ENCODE results near the gene OR6A2. TPM values are rescaled to one million over a fixed set of nuclear protein-coding genes. Genes with fewer than 3 reads are reported as not detected.
A peak's percentile ranks its signal among the peaks of the same experiment; 100 is the strongest.

OR6A2 gene
- total RNA-seq, 2 donors from 2014 or later = 0.35 TPM; not detected in 1

DNA sequence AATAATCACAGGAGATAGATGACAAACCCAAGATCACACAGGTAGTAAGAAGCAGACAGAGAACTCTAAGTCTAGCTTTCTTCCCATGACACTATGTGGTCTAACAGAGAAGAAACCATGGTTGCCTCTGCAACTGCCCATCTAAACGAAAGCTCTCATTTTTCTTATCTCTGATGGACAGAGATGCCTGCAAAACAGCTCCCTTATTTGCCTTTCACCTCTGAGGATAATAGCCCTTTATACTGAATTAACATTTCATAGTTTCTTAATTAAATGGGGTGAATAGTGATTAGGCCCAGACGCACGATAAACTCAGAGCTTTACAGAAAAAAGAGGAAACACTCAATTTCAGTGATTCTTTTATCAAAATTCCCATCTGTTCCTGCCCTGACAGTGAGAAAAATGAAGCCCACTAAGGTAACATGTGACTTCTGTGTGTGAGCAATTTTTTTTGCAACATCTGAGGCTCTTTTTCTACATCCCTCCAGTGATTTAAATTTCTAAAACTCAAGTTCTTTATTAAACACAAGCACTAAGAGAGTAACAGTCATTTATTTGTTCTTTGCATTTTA lies 52.3 kb downstream of the OR6A2 start:
- H3K27ac ChIP-seq = no peak overlapping the region
- TF ChIP-seq, protein P1, sequence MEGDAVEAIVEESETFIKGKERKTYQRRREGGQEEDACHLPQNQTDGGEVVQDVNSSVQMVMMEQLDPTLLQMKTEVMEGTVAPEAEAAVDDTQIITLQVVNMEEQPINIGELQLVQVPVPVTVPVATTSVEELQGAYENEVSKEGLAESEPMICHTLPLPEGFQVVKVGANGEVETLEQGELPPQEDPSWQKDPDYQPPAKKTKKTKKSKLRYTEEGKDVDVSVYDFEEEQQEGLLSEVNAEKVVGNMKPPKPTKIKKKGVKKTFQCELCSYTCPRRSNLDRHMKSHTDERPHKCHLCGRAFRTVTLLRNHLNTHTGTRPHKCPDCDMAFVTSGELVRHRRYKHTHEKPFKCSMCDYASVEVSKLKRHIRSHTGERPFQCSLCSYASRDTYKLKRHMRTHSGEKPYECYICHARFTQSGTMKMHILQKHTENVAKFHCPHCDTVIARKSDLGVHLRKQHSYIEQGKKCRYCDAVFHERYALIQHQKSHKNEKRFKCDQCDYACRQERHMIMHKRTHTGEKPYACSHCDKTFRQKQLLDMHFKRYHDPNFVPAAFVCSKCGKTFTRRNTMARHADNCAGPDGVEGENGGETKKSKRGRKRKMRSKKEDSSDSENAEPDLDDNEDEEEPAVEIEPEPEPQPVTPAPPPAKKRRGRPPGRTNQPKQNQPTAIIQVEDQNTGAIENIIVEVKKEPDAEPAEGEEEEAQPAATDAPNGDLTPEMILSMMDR (IDR thresholded peaks at IDR 0.05) = no peak
- ATAC-seq (ENCODE audit: insufficient number of reproducible peaks, low FRiP score, low read depth) (no peak), DNase-seq (ENCODE audit: low spot score) (no peak)
- no peaks in the 10 kb centered on the region for H3K4me1 ChIP-seq (ENCODE audit: control insufficient read depth in 1 of 2, low read depth in 2 of 2)
- H3K36me3 ChIP-seq = no peaks in the 10 kb centered on the region
- H3K27me3 ChIP-seq (replicated peaks; ENCODE audit: insufficient read depth) = no peaks in the 10 kb centered on the region
- no peaks in the 10 kb centered on the region for H3K9me3 ChIP-seq
- H3K4me3 ChIP-seq = no peak overlapping the region

DNA sequence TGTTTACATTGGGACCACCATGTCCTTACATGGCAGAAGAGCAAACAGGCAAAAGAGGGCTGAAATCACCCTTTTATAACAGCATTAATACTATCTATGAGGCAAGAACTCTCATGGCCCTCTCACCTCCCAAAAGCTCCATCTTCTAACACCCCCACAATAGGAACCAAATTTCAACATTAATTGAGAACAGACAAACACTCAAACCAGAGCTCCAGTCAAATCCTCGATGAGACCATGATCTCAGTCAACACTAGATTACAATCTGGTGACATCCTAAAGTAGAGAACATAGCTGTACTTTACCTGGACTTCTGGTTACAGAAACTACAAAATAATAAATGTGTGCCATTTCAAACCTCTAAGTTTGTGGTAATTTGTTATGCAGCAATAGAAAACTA lies 52.9 kb downstream of the OR6A2 start:
- TF ChIP-seq, protein P1 (IDR thresholded peaks at IDR 0.05) = no peak
- Histone ChIP-seq H3K9me3 (no peaks in the 10 kb centered on the region), H3K27ac (peak overlapping the region in 1 of 2 donors; percentile 49), H3K36me3 (no peaks in the 10 kb centered on the region), H3K4me1 (ENCODE audit: control insufficient read depth in 1 of 2, low read depth in 2 of 2) (no peaks in the 10 kb centered on the region), H3K4me3 (peak overlapping the region; percentile 65), H3K27me3 (replicated peaks; ENCODE audit: insufficient read depth) (no peaks in the 10 kb centered on the region)
- ATAC-seq (ENCODE audit: insufficient number of reproducible peaks, low FRiP score, low read depth) (no peak), DNase-seq (ENCODE audit: low spot score) (no peak)

DNA sequence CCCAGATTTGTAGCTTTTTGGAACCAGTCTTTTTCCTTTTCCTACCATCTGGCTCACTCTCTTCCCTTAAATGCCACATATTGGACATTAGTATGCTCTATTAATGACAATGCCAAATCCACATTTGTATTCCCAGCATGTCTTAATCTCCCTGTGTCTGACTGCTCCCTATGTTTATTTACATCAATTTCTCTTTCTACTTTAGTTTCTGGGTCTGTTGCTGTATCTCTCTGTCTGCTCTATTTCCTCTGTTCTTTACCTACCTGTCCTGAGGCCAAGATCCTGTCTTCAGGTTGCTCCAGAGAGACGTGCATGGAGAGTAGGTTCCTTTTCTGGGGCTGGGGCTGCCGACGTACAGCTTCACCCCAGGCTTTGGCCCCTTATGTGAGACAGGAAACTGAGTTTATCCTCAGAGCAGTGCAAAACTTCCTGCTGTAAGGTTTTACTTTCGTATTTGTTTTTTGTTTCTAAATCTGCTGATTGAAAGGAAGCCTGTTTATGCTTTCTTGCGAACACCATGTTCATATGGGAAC lies 53.3 kb downstream of the OR6A2 start:
- Histone ChIP-seq H3K27me3 (replicated peaks; ENCODE audit: insufficient read depth) (no peaks in the 10 kb centered on the region), H3K4me1 (ENCODE audit: control insufficient read depth in 1 of 2, low read depth in 2 of 2) (no peaks in the 10 kb centered on the region), H3K4me3 (peak overlapping the region; percentile 65), H3K9me3 (no peaks in the 10 kb centered on the region), H3K27ac (peak overlapping the region in 1 of 2 donors; percentile 49), H3K36me3 (no peaks in the 10 kb centered on the region)
- no peak for DNase-seq (ENCODE audit: low spot score)
- TF ChIP-seq, protein P1 (IDR thresholded peaks at IDR 0.05) = no peak
- no peak for ATAC-seq (ENCODE audit: insufficient number of reproducible peaks, low FRiP score, low read depth)

DNA sequence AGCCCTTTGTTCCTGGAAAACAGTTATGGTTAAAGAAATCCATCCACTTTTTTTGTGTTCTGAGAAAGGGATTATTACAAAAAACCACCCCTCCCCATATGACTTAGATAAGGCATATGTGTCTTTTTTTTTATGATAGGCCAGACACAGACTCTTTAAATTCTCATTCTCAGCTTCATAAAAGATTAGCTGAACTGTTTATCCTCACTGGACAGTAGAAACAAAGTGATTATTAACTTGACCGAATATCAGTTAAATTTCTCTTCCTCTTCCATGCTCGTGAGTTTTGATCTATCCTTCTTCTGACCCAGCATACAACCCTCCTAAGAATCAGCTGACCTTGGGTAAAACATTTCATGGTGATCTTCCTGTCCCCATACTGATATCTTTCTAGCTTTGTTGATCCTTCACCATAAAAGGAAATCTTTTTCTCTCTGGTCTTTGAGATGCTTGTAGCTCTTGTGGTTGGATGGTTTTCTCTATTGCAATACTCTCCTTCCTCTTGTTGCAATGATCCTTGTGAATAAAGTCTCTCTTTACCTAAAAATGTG lies 53.9 kb downstream of the OR6A2 start:
- Histone ChIP-seq H3K27me3 (replicated peaks; ENCODE audit: insufficient read depth) (no peaks in the 10 kb centered on the region), H3K9me3 (no peaks in the 10 kb centered on the region), H3K4me1 (ENCODE audit: control insufficient read depth in 1 of 2, low read depth in 2 of 2) (no peaks in the 10 kb centered on the region), H3K36me3 (no peaks in the 10 kb centered on the region), H3K27ac (peak overlapping the region in 1 of 2 donors; percentile 49), H3K4me3 (peak overlapping the region; percentile 65)
- TF ChIP-seq, protein P1 (IDR thresholded peaks at IDR 0.05) = no peak
- ATAC-seq (ENCODE audit: insufficient number of reproducible peaks, low FRiP score, low read depth) (no peak), DNase-seq (ENCODE audit: low spot score) (no peak)

DNA sequence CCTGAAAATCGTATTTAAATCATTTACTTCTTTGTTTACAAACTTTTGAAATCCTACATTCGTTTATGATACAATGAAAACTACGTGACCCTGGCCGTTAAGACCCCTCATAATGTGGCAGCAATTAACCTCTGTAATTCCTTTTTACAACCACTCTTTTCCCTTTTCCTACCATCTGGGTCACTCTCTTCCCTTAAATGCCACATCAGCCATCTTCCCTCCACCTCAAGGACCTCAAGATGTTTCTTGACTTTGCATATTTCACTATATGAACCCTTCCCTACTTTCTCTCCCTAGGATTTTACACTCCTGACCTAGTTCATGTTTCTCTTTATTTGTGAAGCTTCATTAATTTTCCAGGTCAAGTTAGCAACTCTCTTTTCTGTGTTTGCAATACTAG lies 54.5 kb downstream of the OR6A2 start:
- Histone ChIP-seq H3K4me1 (ENCODE audit: control insufficient read depth in 1 of 2, low read depth in 2 of 2) (no peaks in the 10 kb centered on the region), H3K4me3 (peak overlapping the region; percentile 65), H3K9me3 (no peaks in the 10 kb centered on the region), H3K27me3 (replicated peaks; ENCODE audit: insufficient read depth) (no peaks in the 10 kb centered on the region), H3K27ac (no peak overlapping the region), H3K36me3 (no peaks in the 10 kb centered on the region)
- ATAC-seq (ENCODE audit: insufficient number of reproducible peaks, low FRiP score, low read depth) (no peak), DNase-seq (ENCODE audit: low spot score) (no peak)
- TF ChIP-seq, protein P1 (IDR thresholded peaks at IDR 0.05) = no peak

Measured in thoracic aorta (tissue), 2 donors.